Uterus (tissue), 4 donors: Measurements from ENCODE around the gene FYN. TPM values are rescaled to one million over a fixed set of nuclear protein-coding genes. Genes with fewer than 3 reads are reported as not detected.
A peak's percentile ranks its signal among the peaks of the same experiment; 100 is the strongest.

Experiments
- DNase-seq, 2 donors: peaks; one replicate each; pipeline ENCODE4 v3.0.0-alpha.2; 2019 to 2020
- H3K27ac ChIP-seq, 2 donors: fragments of 200-600 bp; sonication (generic); 1 replicate in 1 of 2; 2 replicates in 1 of 2; pipeline ENCODE4 v1.5.1; 2016 to 2018
- H3K27me3 ChIP-seq, 2 donors: fragments of 200-600 bp; sonication (generic); one replicate each; pipeline ENCODE4 v1.5.1; 2018 to 2019; ENCODE audit warnings: control low read depth in 1 of 2
- H3K36me3 ChIP-seq, 2 donors: fragments of 200-600 bp; sonication (generic); one replicate each; pipeline ENCODE4 v1.5.1; 2019; ENCODE audit warnings: control low read depth in 1 of 2
- H3K4me1 ChIP-seq, 2 donors: fragments of 200-600 bp; sonication (generic); one replicate each; pipeline ENCODE4 v1.5.1; 2018 to 2019; ENCODE audit warnings: control low read depth in 1 of 2
- H3K4me3 ChIP-seq, 2 donors: fragments of 200-600 bp; sonication (generic); 1 replicate in 1 of 2; 2 replicates in 1 of 2; pipeline ENCODE4 v1.5.1; 2018 to 2019; ENCODE audit warnings: mild to moderate bottlenecking in 1 of 2
- H3K9me3 ChIP-seq, 2 donors: fragments of 200-600 bp; sonication (generic); one replicate each; pipeline ENCODE4 v1.5.1; 2019; ENCODE audit warnings: control low read depth in 1 of 2
- CTCF ChIP-seq, 4 experiments: fragments of 200-600 bp in 2 of 4; fragments of 450-650 bp in 2 of 4; sonication (generic) in 2 of 4; IDR thresholded peaks; one replicate each; pipeline ENCODE4 v1.5.1; 2016 to 2019; ENCODE audit warnings: antibody characterized with exemption in 4 of 4, mild to moderate bottlenecking in 2 of 4, moderate library complexity in 1 of 4
- POLR2A ChIP-seq, 2 donors: fragments of 450-650 bp; IDR thresholded peaks; one replicate each; pipeline ENCODE4 v1.6.1; 2016; ENCODE audit warnings: antibody characterized with exemption in 2 of 2, mild to moderate bottlenecking in 1 of 2, moderate library complexity in 1 of 2
- intact Hi-C: fragments of 100-400 bp; cut with DNase I; formaldehyde crosslinking; loops from one replicate; pipeline ENCODE4 v1.15.1; 2023; ENCODE audit warnings: low total_unique reads
- total RNA-seq, 4 donors: library from RNA; depleted of rRNA in 3 of 4; stranded (reverse); fragments of >200 nt in 3 of 4; gene quantifications; one replicate each; pipeline versions ENCODE4 v1.1.0 to v1.2.4, GENCODE V29; 2014 to 2023
- donor health status: DM: yes; HTN: yes; CAD: no.

FYN gene
- total RNA-seq, 4 donors from 2014 or later: 50.7 to 208 (median 135) TPM

GRCh38 chr6:111779031-111779430 lies 94.2 kb downstream of the FYN start:
- no peak for DNase-seq
- Histone ChIP-seq H3K27ac (peak overlapping the region; percentile 9 to 75), H3K36me3 (no peaks in the 10 kb centered on the region), H3K27me3 (no peaks in the 10 kb centered on the region), H3K9me3 (no peaks in the 10 kb centered on the region), H3K4me1 (peaks cover 5 to 6% of the 10 kb centered on the region in 2 donors), H3K4me3 (no peak overlapping the region)
- intact Hi-C loops: no loop called here
- TF ChIP-seq CTCF (IDR thresholded peaks at IDR 0.05): no peak
- no peak for TF ChIP-seq POLR2A (IDR thresholded peaks at IDR 0.05)

- no peak for DNase-seq
- H3K27ac ChIP-seq: peak overlapping the region; percentile 65 to 75
- H3K9me3 ChIP-seq: no peaks in the 10 kb centered on the region
- intact Hi-C loops: no loop called here
- H3K27me3 ChIP-seq: no peaks in the 10 kb centered on the region
- no peaks in the 10 kb centered on the region for H3K36me3 ChIP-seq
- H3K4me1 ChIP-seq: peaks cover 6 to 7% of the 10 kb centered on the region in 2 donors
- no peak overlapping the region for H3K4me3 ChIP-seq
- TF ChIP-seq POLR2A (IDR thresholded peaks at IDR 0.05): no peak
- no peak for TF ChIP-seq CTCF (IDR thresholded peaks at IDR 0.05)
These were observed 95.9 kb downstream of the FYN start for GRCh38 chr6:111777357-111777756.

GRCh38 chr6:111776236-111777221 lies 96.7 kb downstream of the FYN start:
- intact Hi-C loops: no loop called here
- peaks cover 6 to 7% of the 10 kb centered on the region in 2 donors for H3K4me1 ChIP-seq
- no peaks in the 10 kb centered on the region for H3K36me3 ChIP-seq
- TF ChIP-seq POLR2A (IDR thresholded peaks at IDR 0.05) (no peak), CTCF (IDR thresholded peaks at IDR 0.05) (no peak)
- no peaks in the 10 kb centered on the region for H3K9me3 ChIP-seq
- H3K27me3 ChIP-seq: no peaks in the 10 kb centered on the region
- no peak overlapping the region for H3K4me3 ChIP-seq
- peak overlapping the region; percentile 65 to 75 for H3K27ac ChIP-seq
- DNase-seq: no peak

GRCh38 chr6:111775145-111775922 lies 97.9 kb downstream of the FYN start:
- Histone ChIP-seq H3K4me1 (peaks cover 6 to 7% of the 10 kb centered on the region in 2 donors), H3K4me3 (no peak overlapping the region), H3K36me3 (no peaks in the 10 kb centered on the region), H3K9me3 (no peaks in the 10 kb centered on the region), H3K27me3 (no peaks in the 10 kb centered on the region), H3K27ac (peak overlapping the region; percentile 65 to 75)
- no peak for TF ChIP-seq POLR2A (IDR thresholded peaks at IDR 0.05)
- DNase-seq: no peak
- intact Hi-C loops: no loop called here

- Histone ChIP-seq H3K27ac (peak overlapping the region; percentile 39 to 75), H3K4me1 (peaks cover 6 to 7% of the 10 kb centered on the region in 2 donors), H3K36me3 (no peaks in the 10 kb centered on the region), H3K27me3 (no peaks in the 10 kb centered on the region), H3K4me3 (no peak overlapping the region), H3K9me3 (no peaks in the 10 kb centered on the region)
- TF ChIP-seq POLR2A (IDR thresholded peaks at IDR 0.05): no peak
- TF ChIP-seq CTCF (IDR thresholded peaks at IDR 0.05): no peak
- DNase-seq: peak in 1 of 2 donors; percentile 67
- intact Hi-C loops: no loop called here
These were observed 98.9 kb downstream of the FYN start for GRCh38 chr6:111774346-111774703.
